ENCODE results near the gene ZDHHC7. TPM values are rescaled to one million over a fixed set of nuclear protein-coding genes. Genes with fewer than 3 reads are reported as not detected.

Gene ZDHHC7
- total RNA-seq, 2 experiments from 2014 or later = 22.5 to 24.3 TPM

DNA sequence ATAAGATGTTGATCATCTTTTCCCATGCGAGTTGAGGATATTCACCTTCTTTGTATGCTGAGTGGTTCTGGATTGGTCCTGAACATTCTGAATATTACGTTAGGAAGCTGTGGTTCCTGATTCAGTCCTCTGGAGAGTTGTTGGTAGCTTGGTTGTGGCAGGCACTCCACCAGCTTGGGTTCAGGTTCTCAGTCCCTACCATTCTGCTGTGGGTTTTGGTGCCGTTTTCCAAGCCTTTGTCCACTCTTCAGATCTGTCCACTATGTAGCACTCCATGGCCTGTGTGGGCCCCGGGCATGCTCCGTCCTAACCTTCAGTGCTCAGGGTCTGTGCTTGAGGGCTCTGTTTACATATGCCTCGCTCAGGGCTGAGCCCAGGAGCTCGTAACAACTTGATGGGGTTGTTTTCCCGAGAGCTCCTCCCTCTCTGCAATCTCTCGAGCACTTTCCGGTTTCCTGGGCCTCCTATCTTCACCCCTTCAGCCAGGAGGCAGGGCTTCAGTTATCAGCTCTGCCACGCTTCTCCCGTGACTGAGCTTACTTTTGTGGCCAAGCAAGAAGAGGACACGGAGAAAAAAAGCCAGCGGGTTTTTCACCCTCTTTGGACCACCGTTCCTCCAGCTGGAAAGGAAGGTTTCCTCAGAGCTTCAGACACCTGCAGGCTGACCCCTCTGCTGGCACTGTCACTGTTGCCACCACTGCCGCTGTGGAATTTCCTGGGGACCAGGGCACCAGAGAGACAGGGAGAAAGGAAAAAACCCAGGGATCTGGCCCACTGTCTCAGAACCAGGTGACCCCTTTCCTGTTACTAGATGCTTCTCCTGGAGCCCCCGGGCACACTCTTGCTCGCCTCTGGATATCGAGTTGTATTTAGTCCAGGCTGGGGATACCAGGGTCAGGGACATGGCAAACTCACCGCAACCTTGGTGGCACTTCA is 35.9 kb upstream of the ZDHHC7 start:
- H3K27ac ChIP-seq (ENCODE audit: low read depth, low read length, poor library complexity, severe bottlenecking) = no peak overlapping the region

DNA sequence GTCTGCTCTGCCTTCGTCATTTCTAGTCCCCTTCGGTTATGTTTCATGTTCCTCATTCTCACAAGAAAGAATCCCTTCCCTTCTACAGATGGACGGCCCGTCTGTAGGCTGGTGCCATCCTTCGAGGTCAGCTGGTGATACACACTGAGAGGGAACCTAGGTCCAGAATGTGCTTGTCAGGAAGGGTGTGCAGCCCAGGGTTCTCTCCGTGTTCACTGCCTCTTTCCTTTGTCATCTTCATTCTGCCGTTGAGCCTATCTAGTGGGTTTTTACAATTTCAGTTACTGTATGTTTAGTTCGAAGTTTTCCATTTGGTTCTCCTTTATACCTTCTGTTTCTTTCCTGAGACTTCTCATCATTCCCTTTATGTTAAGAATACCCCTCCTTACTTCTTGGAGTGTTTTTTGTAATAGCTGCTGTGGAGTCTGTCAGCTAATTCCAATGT is 35.2 kb upstream of the ZDHHC7 start:
- TF ChIP-seq EZH2phosphoT487 (IDR thresholded peaks at IDR 0.05; ENCODE audit: borderline replicate concordance, low read depth, low read length) = no peak
- TF ChIP-seq, protein P1, sequence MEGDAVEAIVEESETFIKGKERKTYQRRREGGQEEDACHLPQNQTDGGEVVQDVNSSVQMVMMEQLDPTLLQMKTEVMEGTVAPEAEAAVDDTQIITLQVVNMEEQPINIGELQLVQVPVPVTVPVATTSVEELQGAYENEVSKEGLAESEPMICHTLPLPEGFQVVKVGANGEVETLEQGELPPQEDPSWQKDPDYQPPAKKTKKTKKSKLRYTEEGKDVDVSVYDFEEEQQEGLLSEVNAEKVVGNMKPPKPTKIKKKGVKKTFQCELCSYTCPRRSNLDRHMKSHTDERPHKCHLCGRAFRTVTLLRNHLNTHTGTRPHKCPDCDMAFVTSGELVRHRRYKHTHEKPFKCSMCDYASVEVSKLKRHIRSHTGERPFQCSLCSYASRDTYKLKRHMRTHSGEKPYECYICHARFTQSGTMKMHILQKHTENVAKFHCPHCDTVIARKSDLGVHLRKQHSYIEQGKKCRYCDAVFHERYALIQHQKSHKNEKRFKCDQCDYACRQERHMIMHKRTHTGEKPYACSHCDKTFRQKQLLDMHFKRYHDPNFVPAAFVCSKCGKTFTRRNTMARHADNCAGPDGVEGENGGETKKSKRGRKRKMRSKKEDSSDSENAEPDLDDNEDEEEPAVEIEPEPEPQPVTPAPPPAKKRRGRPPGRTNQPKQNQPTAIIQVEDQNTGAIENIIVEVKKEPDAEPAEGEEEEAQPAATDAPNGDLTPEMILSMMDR (conservative IDR thresholded peaks at IDR 0.05; ENCODE audit: low read length) = no peak
- no peaks in the 10 kb centered on the region for H3K9me3 ChIP-seq (ENCODE audit: low read length)
- no peak overlapping the region for H2AFZ ChIP-seq (ENCODE audit: low read length)
- DNase-seq (ENCODE audit: low spot score) = no peak
- BruUV-seq (replicated peaks) = no TSS peak
- ChIA-PET CTCF (ENCODE audit: unreplicated experiment) (interaction anchor here (0.6 kb wide), 1 partner anchor 124 kb away, joined by 3 read pairs; no protein-coding TSS in a partner anchor), POLR2A (interaction anchor here (0.7 kb wide), 1 partner anchor 35 kb away, joined by 3 read pairs; no protein-coding TSS in a partner anchor)
- intact Hi-C loops (cut with micrococcal nuclease; ENCODE audit: unreplicated experiment) = no loop called here
- H3K36me3 ChIP-seq (ENCODE audit: insufficient read depth, low read length) = no peaks in the 10 kb centered on the region
- H3K4me3 ChIP-seq (ENCODE audit: low read depth, low read length, poor library complexity, severe bottlenecking) = no peak overlapping the region
- no peaks in the 10 kb centered on the region for H3K79me2 ChIP-seq (ENCODE audit: insufficient read depth, low read depth, low read length)
- H3K9me2 ChIP-seq (ENCODE audit: insufficient read depth, low read length) = no peaks in the 10 kb centered on the region
- H3K4me1 ChIP-seq (ENCODE audit: insufficient read depth, low read length, poor library complexity, severe bottlenecking) = no peaks in the 10 kb centered on the region
- H4K20me1 ChIP-seq (ENCODE audit: insufficient read depth, low read length) = no peaks in the 10 kb centered on the region
- H3K27ac ChIP-seq (ENCODE audit: low read depth, low read length, poor library complexity, severe bottlenecking) = no peak overlapping the region
- no peak overlapping the region for H3K4me2 ChIP-seq (ENCODE audit: low read length)

More for the DNA sequence above, 35.9 kb upstream of the ZDHHC7 start:
- Histone ChIP-seq H3K4me1 (ENCODE audit: insufficient read depth, low read length, poor library complexity, severe bottlenecking) (no peaks in the 10 kb centered on the region), H3K9me2 (ENCODE audit: insufficient read depth, low read length) (no peaks in the 10 kb centered on the region), H3K4me3 (ENCODE audit: low read depth, low read length, poor library complexity, severe bottlenecking) (no peak overlapping the region), H3K36me3 (ENCODE audit: insufficient read depth, low read length) (no peaks in the 10 kb centered on the region), H2AFZ (ENCODE audit: low read length) (no peak overlapping the region), H3K79me2 (ENCODE audit: insufficient read depth, low read depth, low read length) (no peaks in the 10 kb centered on the region), H3K4me2 (ENCODE audit: low read length) (no peak overlapping the region), H4K20me1 (ENCODE audit: insufficient read depth, low read length) (no peaks in the 10 kb centered on the region), H3K9me3 (ENCODE audit: low read length) (no peaks in the 10 kb centered on the region)
- DNase-seq (ENCODE audit: low spot score) = no peak
- no TSS peak for BruUV-seq (replicated peaks)
- CTCF ChIA-PET (ENCODE audit: unreplicated experiment) = interaction anchor here (0.6 kb wide), 1 partner anchor 123 kb away, joined by 3 read pairs; no protein-coding TSS in a partner anchor
- intact Hi-C loops (cut with micrococcal nuclease; ENCODE audit: unreplicated experiment) = no loop called here
- TF ChIP-seq, protein P1 (conservative IDR thresholded peaks at IDR 0.05; ENCODE audit: low read length) = no peak
- TF ChIP-seq EZH2phosphoT487 (IDR thresholded peaks at IDR 0.05; ENCODE audit: borderline replicate concordance, low read depth, low read length) = no peak
- POLR2A ChIA-PET = no interaction called here
